ENCODE measurements around the gene GHRHR.

GRCh38 chr7:31017721-31018120, 54.0 kb downstream of the GHRHR start:
- no peak for TF ChIP-seq CTCF (IDR thresholded peaks at IDR 0.05; ENCODE audit: insufficient read depth, low read length)
- TF ChIP-seq, protein P1, sequence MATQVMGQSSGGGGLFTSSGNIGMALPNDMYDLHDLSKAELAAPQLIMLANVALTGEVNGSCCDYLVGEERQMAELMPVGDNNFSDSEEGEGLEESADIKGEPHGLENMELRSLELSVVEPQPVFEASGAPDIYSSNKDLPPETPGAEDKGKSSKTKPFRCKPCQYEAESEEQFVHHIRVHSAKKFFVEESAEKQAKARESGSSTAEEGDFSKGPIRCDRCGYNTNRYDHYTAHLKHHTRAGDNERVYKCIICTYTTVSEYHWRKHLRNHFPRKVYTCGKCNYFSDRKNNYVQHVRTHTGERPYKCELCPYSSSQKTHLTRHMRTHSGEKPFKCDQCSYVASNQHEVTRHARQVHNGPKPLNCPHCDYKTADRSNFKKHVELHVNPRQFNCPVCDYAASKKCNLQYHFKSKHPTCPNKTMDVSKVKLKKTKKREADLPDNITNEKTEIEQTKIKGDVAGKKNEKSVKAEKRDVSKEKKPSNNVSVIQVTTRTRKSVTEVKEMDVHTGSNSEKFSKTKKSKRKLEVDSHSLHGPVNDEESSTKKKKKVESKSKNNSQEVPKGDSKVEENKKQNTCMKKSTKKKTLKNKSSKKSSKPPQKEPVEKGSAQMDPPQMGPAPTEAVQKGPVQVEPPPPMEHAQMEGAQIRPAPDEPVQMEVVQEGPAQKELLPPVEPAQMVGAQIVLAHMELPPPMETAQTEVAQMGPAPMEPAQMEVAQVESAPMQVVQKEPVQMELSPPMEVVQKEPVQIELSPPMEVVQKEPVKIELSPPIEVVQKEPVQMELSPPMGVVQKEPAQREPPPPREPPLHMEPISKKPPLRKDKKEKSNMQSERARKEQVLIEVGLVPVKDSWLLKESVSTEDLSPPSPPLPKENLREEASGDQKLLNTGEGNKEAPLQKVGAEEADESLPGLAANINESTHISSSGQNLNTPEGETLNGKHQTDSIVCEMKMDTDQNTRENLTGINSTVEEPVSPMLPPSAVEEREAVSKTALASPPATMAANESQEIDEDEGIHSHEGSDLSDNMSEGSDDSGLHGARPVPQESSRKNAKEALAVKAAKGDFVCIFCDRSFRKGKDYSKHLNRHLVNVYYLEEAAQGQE (IDR thresholded peaks at IDR 0.05; ENCODE audit: insufficient replicate concordance, low read depth), result no peak
